Activated naive CD4-positive, alpha-beta T cell treated with anti-CD3 and anti-CD28 coated beads for 36 hours (primary cell): Measurements from ENCODE around the gene IL17RD. TPM values are rescaled to one million over a fixed set of nuclear protein-coding genes. Genes with fewer than 3 reads are reported as not detected.

Source experiments
- CTCF ChIA-PET: fragments of 350-600 bp; sonication (Branson Sonifier 250); formaldehyde crosslinking; loops from one replicate; lab custom pipeline; 2021; ENCODE audit warnings: antibody characterized with exemption; lab: Charles Lee
- DNase-seq: peaks from one replicate; pipeline ENCODE4 v3.0.0-alpha.2; 2020
- H3K27ac Mint-ChIP-seq: one replicate; pipeline ENCODE4 v1.8.0; 2021; ENCODE audit warnings: mild to moderate bottlenecking, mixed read lengths
- H3K27me3 Mint-ChIP-seq: one replicate; pipeline ENCODE4 v1.8.0; 2021; ENCODE audit warnings: low read depth, mixed read lengths
- H3K36me3 Mint-ChIP-seq: one replicate; pipeline ENCODE4 v1.8.0; 2021; ENCODE audit warnings: low read depth, mixed read lengths
- H3K4me1 Mint-ChIP-seq: one replicate; pipeline ENCODE4 v1.8.0; 2021; ENCODE audit warnings: low read depth, mixed read lengths
- H3K4me3 Mint-ChIP-seq: one replicate; pipeline ENCODE4 v1.8.0; 2021; ENCODE audit warnings: mild to moderate bottlenecking, moderate library complexity, mixed read lengths
- H3K9me3 Mint-ChIP-seq: one replicate; pipeline ENCODE4 v1.8.0; 2021; ENCODE audit warnings: mixed read lengths
- intact Hi-C: fragments of 100-400 bp; cut with micrococcal nuclease; formaldehyde crosslinking; loops from one replicate; pipeline ENCODE4 v1.15.1; 2023
- total RNA-seq, 2 experiments: library from RNA; stranded (reverse); gene quantifications; one replicate each; pipeline ENCODE4 v1.2.3, GENCODE V29; 2021

The IL17RD gene
- total RNA-seq, 2 experiments from 2014 or later, result 0.02 TPM; not detected in 1

- CTCF ChIA-PET, result interaction anchor here (0.6 kb wide), 1 partner anchor 44 kb away, joined by 3 read pairs; no protein-coding TSS in a partner anchor
- H3K4me3 Mint-ChIP-seq, result no peak overlapping the region
- peaks cover 10% of the 10 kb centered on the region for H3K27me3 Mint-ChIP-seq
Observed at GRCh38 chr3:57141719-57142410, 23.3 kb downstream of the IL17RD start.

GRCh38 chr3:57140894-57141293, 24.3 kb downstream of the IL17RD start:
- intact Hi-C loops, result no loop called here
- DNase-seq, result no peak
- H3K27ac Mint-ChIP-seq, result no peak overlapping the region
- H3K9me3 Mint-ChIP-seq, result no peaks in the 10 kb centered on the region
- no peak overlapping the region for H3K4me3 Mint-ChIP-seq
- CTCF ChIA-PET, result no interaction called here
- H3K4me1 Mint-ChIP-seq, result no peaks in the 10 kb centered on the region
- H3K27me3 Mint-ChIP-seq, result peaks cover 13% of the 10 kb centered on the region
- H3K36me3 Mint-ChIP-seq, result no peaks in the 10 kb centered on the region

More at GRCh38 chr3:57141719-57142410, 23.3 kb downstream of the IL17RD start:
- no peaks in the 10 kb centered on the region for H3K4me1 Mint-ChIP-seq
- DNase-seq, result no peak
- intact Hi-C loops, result no loop called here
- H3K9me3 Mint-ChIP-seq, result no peaks in the 10 kb centered on the region
- no peaks in the 10 kb centered on the region for H3K36me3 Mint-ChIP-seq
- no peak overlapping the region for H3K27ac Mint-ChIP-seq

- DNase-seq, result no peak
- H3K4me1 Mint-ChIP-seq, result no peaks in the 10 kb centered on the region
- CTCF ChIA-PET, result interaction anchor here (1.1 kb wide), 1 partner anchor 35 kb away, joined by 3 read pairs; no protein-coding TSS in a partner anchor
- H3K27ac Mint-ChIP-seq, result no peak overlapping the region
- H3K9me3 Mint-ChIP-seq, result no peaks in the 10 kb centered on the region
- H3K36me3 Mint-ChIP-seq, result no peaks in the 10 kb centered on the region
- H3K27me3 Mint-ChIP-seq, result peaks cover 9% of the 10 kb centered on the region
- no peak overlapping the region for H3K4me3 Mint-ChIP-seq
- intact Hi-C loops, result no loop called here
Observed at GRCh38 chr3:57135964-57136719, 29.0 kb downstream of the IL17RD start.

GRCh38 chr3:57133157-57133556, 32.0 kb downstream of the IL17RD start:
- CTCF ChIA-PET, result no interaction called here
- no peaks in the 10 kb centered on the region for H3K36me3 Mint-ChIP-seq
- H3K4me1 Mint-ChIP-seq, result no peaks in the 10 kb centered on the region
- no peaks in the 10 kb centered on the region for H3K9me3 Mint-ChIP-seq
- intact Hi-C loops, result no loop called here
- DNase-seq, result no peak
- peaks cover 6% of the 10 kb centered on the region for H3K27me3 Mint-ChIP-seq
- no peak overlapping the region for H3K4me3 Mint-ChIP-seq
- no peak overlapping the region for H3K27ac Mint-ChIP-seq

DNA sequence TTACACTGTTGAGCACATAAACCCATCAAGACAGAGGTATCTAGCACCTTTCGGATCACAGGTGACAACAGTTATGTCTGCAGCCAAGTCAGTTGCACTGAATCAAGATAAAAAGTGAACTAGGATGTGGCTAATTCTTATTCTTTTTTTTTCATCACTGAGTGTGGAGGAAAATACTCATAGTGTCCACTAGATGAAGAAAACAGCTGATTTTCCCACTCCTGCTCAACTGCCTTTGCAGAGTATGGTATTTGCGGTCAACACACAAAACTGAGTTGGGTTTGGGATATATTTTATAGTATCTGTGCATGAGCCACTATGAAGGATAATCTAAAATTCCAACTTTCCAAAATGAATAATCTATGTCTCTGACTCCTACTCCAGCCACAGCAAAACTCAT, 32.5 kb downstream of the IL17RD start:
- no peak for DNase-seq
- CTCF ChIA-PET, result no interaction called here
- Mint-ChIP-seq H3K4me3 (no peak overlapping the region), H3K27ac (no peak overlapping the region), H3K27me3 (peaks cover 5% of the 10 kb centered on the region), H3K36me3 (no peaks in the 10 kb centered on the region), H3K9me3 (no peaks in the 10 kb centered on the region), H3K4me1 (no peaks in the 10 kb centered on the region)
- intact Hi-C loops, result no loop called here

DNA sequence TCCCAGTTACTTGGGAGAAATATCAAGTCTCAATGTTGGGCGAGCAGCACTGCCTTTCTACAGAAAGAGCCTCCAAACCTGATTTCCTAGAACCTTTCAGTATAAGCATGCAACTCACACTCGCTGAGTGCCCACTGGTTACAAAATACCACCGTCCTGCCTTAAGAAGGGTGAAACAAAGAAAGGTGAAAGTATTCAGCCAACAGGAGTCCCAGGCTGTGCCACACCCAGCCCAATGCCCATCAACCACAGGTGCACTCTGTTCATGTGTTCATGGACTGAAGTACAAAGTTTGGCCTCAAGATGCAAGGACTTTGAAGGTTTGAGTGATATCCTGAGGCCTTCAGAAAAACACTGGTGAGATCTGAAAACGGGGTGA, 34.0 kb downstream of the IL17RD start:
- Mint-ChIP-seq H3K27me3 (peaks cover 5% of the 10 kb centered on the region), H3K4me3 (no peak overlapping the region), H3K27ac (no peak overlapping the region), H3K4me1 (no peaks in the 10 kb centered on the region), H3K9me3 (no peaks in the 10 kb centered on the region), H3K36me3 (no peaks in the 10 kb centered on the region)
- CTCF ChIA-PET, result no interaction called here
- intact Hi-C loops, result no loop called here
- DNase-seq, result no peak

DNA sequence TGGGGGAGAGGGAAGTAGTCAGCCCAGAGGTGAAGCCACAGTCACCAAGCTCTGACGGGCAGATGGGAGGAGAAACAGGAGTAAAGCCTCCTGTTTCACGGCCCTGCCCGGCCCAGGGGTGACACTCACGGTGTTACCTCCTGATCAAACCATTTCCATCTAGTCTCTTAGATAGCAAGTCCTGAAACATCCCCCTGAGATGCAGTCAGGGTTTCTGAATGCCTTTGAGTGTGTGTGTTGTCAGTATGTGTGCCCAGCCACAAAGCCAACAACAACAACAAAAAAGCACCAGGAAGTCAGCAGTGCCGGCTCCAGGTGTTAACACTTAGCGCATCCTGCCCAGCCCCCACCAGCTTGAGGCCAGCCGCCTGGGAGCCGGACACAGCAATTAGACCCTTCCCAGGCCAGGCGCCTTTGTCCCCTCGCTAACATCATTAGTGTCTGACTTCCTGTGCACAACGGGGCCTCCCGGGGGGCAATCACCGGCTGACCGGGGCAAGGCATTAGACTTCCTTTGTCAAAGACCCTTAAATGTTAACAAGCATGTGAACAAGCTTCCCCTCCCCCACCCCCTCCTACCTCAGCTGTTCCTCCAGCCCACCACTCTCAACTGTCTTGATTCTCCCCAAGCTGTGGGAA, 34.5 kb downstream of the IL17RD start:
- H3K27ac Mint-ChIP-seq, result no peak overlapping the region
- no peaks in the 10 kb centered on the region for H3K4me1 Mint-ChIP-seq
- H3K4me3 Mint-ChIP-seq, result no peak overlapping the region
- DNase-seq, result no peak
- CTCF ChIA-PET, result no interaction called here
- intact Hi-C loops, result no loop called here
- peaks cover 1% of the 10 kb centered on the region for H3K27me3 Mint-ChIP-seq
- no peaks in the 10 kb centered on the region for H3K36me3 Mint-ChIP-seq
- no peaks in the 10 kb centered on the region for H3K9me3 Mint-ChIP-seq

GRCh38 chr3:57128826-57129667, 36.1 kb downstream of the IL17RD start:
- CTCF ChIA-PET, result no interaction called here
- no peaks in the 10 kb centered on the region for H3K9me3 Mint-ChIP-seq
- peaks cover 1% of the 10 kb centered on the region for H3K27me3 Mint-ChIP-seq
- no peaks in the 10 kb centered on the region for H3K4me1 Mint-ChIP-seq
- no peak overlapping the region for H3K27ac Mint-ChIP-seq
- intact Hi-C loops, result no loop called here
- H3K36me3 Mint-ChIP-seq, result no peaks in the 10 kb centered on the region
- no peak for DNase-seq
- H3K4me3 Mint-ChIP-seq, result no peak overlapping the region

DNA sequence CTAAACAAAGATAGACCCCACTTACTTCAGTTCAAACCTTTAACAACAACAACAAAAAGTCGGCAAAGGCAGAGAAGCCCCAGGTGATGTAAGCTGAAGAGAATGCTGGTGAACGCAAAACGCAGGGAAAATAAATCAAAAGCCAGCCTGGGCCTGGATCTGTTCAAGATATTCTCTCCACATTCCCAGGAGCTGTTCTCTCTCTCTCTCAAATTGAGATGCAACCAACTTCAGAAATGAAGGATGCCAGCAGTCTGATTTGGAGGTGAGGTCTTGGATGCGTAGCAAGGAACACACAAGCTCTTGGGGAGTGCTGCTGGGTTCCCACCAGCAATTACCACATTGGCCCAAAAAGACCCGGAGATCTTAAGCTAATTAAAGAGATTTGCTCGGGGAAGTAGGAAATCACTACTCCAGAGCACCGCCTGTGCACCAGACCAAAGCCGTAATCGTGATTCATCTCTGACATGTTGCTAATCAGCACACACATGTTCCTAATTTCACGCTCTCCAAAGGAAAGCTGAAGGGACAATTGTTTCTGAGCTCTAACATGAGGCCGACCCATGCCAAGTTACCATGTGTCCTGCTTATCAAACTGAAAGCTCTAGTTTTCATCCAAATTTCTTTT, 37.1 kb downstream of the IL17RD start:
- H3K27ac Mint-ChIP-seq, result no peak overlapping the region
- intact Hi-C loops, result no loop called here
- CTCF ChIA-PET, result interaction anchor here (0.6 to 1.0 kb wide), 2 partner anchors 28 to 503 kb away, joined by 3 read pairs; no protein-coding TSS in a partner anchor
- H3K27me3 Mint-ChIP-seq, result peaks cover 1% of the 10 kb centered on the region
- H3K4me3 Mint-ChIP-seq, result no peak overlapping the region
- DNase-seq, result no peak
- no peaks in the 10 kb centered on the region for H3K36me3 Mint-ChIP-seq
- no peaks in the 10 kb centered on the region for H3K4me1 Mint-ChIP-seq
- H3K9me3 Mint-ChIP-seq, result no peaks in the 10 kb centered on the region

DNA sequence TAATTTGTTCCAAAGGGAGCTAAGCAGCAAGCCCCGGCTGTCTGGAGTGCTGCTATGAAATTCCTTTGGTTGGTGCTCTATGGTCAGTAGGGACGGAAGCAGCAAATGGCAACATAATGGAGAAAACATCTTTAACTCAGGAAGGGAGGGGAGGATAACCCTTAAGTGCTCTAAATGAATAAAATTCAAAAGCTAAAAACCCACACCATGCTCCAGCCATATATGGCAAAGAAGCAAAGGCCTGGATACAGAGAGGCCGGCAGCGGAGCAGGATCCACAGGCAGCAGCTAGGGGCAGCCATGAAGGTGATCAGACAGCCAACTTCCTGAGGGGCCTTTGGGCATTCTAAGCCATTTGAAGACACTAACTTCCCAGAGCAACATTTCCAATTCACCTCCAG, 38.9 kb downstream of the IL17RD start:
- Mint-ChIP-seq H3K36me3 (no peaks in the 10 kb centered on the region), H3K27ac (no peak overlapping the region), H3K27me3 (peaks cover under 1% of the 10 kb centered on the region), H3K9me3 (no peaks in the 10 kb centered on the region), H3K4me1 (no peaks in the 10 kb centered on the region), H3K4me3 (no peak overlapping the region)
- CTCF ChIA-PET, result interaction anchor here (1.1 kb wide), 1 partner anchor 15 kb away, joined by 4 read pairs; no protein-coding TSS in a partner anchor
- intact Hi-C loops, result no loop called here
- no peak for DNase-seq

DNA sequence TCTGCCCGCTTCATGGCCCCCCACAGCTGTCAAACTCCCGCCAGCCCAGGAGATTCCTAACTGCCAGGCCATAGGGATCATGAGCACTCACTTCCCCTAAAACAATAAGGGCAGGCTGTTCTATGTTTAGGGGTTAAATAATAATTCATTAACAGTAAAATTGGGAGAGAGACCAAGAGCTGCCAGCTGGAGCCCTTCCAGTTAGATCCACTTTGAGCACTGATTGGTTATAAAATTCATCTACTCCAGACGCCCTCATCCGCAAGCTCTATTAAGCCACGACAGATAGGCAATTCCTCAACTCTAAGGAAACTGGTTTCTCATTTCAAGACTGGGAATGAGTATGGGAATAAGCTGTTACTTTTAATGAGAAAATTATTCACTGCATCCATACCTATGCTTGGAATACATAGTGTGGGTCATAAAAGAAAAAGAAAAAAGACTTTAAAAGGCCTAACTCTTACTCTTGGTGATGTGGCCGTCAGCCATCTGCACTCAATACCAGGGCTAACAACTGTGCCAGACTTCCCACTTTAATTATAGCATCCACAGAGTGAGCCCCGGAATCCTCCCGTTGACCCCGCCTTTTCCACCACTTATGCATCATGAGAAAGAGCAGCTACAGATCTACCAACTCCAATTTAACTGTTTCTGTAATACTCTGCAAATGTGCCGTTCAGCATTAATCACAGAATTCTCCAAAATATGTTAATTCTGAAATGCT, 44.5 kb downstream of the IL17RD start:
- no peaks in the 10 kb centered on the region for H3K36me3 Mint-ChIP-seq
- H3K27me3 Mint-ChIP-seq, result peaks cover 2% of the 10 kb centered on the region
- no peaks in the 10 kb centered on the region for H3K9me3 Mint-ChIP-seq
- H3K4me3 Mint-ChIP-seq, result no peak overlapping the region
- CTCF ChIA-PET, result no interaction called here
- intact Hi-C loops, result no loop called here
- no peak for DNase-seq
- no peak overlapping the region for H3K27ac Mint-ChIP-seq
- H3K4me1 Mint-ChIP-seq, result no peaks in the 10 kb centered on the region
